GM23248 (cell line): ENCODE measurements around the gene MAP3K13.

Source experiments
- EZH2 ChIP-seq: fragments of 200-600 bp; sonication (generic); IDR thresholded peaks from 2 replicates; pipeline ENCODE4 v1.6.1; 2018; ENCODE audit warnings: antibody characterized with exemption, mild to moderate bottlenecking; ENCODE audit not compliant: insufficient read depth, poor library complexity, severe bottlenecking
- EZH2phosphoT487 ChIP-seq: fragments of 200-600 bp; sonication (generic); IDR thresholded peaks from 2 replicates; pipeline ENCODE4 v1.6.1; 2018; ENCODE audit warnings: antibody characterized with exemption, moderate library complexity, mild to moderate bottlenecking, low read depth; ENCODE audit not compliant: insufficient read depth

- TF ChIP-seq EZH2 (no peak), EZH2phosphoT487 (no peak)
These were observed 11.5 kb upstream of the MAP3K13 start for GRCh38 chr3:185351396-185351795.
